Measurements from ENCODE around the gene RAI14.

RAI14 gene

DNA sequence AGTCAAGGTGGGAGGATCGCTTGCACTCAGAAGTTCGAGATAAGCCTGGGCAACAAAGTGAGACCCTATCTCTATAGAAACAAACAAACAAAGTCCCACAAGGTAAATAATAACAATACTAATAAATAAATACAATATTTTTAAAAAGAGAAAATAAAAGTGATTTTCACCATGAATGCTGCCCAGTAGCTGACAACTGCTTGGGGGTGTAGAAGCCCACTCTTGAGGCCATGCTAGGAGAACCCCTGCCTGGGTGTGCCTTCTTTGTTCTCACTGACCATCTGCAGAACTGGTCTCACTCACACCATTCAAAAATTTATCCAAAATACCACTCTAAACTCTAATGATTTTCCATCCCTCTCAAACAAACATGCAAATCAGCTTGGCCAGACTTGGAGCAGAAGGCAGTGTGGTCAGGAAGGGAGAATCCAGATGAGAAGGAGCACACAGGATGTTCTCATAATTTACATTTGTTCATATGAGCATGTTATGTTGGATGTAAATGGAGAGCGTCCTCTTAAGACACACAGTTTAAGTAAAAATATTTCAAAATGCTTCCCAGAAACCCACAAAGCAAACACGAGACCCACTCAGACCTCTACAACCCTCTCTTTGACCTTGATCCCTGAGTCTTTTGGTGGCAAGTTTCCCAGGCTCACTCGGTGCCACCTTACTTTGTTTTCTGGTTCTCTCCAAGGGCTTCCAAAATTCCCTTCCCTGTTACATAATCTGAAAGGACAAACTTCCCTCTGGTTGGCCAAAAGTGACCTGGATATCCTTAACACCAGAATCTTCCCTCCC lies 7.9 kb upstream of the RAI14 start:
- DNase-seq, result no peak

GRCh38 chr5:34648840-34649158 lies 7.3 kb upstream of the RAI14 start:
- DNase-seq, result no peak

DNA sequence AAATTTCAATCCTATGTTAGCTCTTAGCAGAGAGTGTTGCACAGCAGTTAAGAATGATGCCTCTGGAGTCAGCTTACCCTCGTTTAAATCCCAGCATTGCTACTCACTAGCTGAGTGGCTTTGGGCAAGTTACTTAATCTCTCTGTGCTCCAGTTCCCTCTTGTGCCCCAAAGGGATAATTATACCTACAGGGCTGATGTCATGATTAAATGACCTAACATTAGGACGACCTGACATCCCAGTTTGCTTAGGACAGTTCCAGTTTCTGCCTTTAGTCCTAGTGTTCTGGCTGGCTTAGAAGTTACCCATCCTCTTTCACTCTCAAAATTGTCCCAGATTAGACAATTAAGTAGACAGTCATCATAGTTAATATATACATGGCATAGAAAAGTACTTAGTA lies 4.3 kb upstream of the RAI14 start:
- no peak for DNase-seq

- no peak for DNase-seq
Observed at GRCh38 chr5:34652466-34652865, 3.7 kb upstream of the RAI14 start.

- DNase-seq, result no peak
Observed at GRCh38 chr5:34652914-34653313, 3.2 kb upstream of the RAI14 start.

GRCh38 chr5:34653708-34654107 lies 2.4 kb upstream of the RAI14 start:
- DNase-seq, result no peak

- peak; percentile 3 to 9 for DNase-seq
Observed at GRCh38 chr5:34655354-34655991, 655 bp upstream of the RAI14 start.

DNA sequence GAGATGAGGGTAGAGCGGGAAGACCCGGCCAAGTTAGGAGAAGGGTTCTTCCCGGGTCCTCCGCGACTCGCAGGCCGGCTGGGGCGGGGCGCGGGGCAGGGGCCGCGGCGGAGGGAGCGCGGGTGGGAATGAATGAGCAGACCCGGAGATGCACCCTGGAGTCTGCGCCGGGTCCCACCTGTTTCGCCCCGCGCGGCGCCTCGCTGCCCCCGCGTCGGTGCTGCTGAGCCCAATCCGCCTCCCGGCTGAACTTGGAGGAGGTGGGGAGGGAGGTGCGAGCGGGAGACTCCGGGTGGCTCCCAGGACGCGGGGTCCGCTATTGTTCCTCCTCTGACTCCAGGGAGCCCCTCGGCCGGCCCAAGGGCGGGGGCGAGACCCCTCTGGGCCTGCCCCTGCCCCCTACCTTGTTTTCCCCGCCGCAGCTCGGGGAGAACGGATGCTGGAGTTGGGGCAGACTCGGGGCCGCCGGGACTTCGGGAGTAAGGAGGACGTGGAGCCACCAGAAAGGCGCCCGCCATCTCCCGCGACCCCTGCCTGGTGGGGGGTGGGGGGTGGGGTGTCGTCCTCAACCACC lies 659 bp downstream of the RAI14 start:
- no peak for DNase-seq

GRCh38 chr5:34657274-34657921 lies 1.3 kb downstream of the RAI14 start:
- DNase-seq, result no peak

- no peak for DNase-seq
Observed at GRCh38 chr5:34657988-34658387, 1.9 kb downstream of the RAI14 start.

GRCh38 chr5:34659168-34659567 lies 3.0 kb downstream of the RAI14 start:
- no peak for DNase-seq

GRCh38 chr5:34660444-34660843 lies 4.3 kb downstream of the RAI14 start:
- DNase-seq, result no peak

GRCh38 chr5:34663771-34664496 lies 7.8 kb downstream of the RAI14 start:
- DNase-seq, result no peak

DNA sequence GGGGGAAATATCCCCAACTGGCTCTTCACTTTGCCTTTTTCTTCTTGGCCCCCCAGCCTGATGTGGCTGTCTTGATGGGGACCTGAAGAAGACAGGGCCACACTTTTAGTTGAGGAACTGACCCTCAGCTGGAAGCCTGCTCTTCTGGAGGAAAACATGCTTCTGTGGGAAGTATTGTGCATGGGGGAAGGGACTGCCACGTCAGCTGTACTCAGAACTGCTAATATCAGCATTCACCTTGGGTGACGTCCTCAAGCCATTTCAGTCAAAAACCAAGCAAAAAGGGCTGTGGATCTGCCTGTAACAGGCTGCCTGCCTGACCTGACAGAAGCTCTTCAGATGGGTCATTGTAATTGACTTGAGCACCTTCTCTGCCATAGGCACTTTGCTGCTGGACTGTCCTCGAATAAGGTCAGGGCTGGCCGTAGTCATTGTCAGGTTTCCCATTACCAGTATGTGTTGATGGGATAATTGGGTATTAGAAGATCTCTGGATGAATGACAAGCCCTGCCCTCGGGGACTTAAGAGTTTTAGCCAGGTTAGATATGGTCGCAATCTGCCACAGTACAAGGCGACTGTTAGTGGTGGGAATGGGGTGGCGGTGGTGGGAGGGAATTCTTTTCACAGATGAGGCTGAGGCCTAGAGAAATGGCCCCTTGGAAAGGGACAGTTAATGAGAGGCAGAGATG lies 10.4 kb downstream of the RAI14 start:
- no peak for DNase-seq

- DNase-seq, result no peak
Observed at GRCh38 chr5:34667705-34668104, 11.6 kb downstream of the RAI14 start.

DNA sequence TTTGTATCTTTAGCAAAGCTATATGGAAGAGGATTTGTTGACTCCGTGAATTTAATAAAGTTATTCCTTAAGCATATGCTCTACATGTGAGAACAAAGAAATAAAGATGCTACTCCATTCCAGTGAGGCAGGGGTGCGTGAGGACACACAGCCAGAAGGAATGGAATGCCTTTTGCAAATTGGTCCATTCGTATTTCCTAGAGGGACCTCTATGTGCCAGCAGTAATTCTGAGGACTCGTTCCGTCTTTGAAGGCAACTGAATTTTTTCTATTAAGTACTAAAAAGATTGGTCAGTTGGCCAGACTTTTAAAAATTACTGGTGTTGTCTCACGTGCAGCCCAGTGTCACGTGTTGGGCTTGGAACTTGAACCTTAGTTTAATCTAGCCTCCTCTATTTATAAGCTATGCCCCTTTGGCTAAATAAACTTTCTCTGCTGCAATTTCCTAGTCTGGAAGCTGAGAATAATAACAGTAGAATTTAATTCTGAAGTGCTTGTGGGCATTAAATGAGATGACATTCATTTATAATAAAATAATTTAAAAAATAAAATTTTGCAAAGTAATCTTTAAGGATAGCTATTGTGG lies 13.9 kb downstream of the RAI14 start:
- DNase-seq, result no peak

DNA sequence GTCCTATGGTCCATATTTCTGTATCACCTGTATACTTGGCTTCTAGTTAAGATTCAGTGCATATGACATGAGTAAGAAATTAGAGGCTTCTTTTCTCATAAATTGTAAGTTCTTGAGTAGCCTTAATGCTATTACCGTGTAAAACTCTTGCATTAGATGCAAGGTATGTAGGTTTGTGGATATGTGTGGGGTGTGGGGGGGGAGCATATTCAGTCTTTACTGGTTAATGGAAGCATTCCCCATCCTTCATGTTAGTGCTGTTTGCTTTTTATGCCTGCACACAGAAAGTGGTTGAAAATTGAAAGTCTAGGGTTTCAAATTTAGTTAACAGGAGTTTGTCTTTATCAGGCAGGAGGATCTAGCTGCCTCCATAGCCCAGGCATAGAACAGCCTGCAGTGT lies 16.1 kb downstream of the RAI14 start:
- no peak for DNase-seq

DNA sequence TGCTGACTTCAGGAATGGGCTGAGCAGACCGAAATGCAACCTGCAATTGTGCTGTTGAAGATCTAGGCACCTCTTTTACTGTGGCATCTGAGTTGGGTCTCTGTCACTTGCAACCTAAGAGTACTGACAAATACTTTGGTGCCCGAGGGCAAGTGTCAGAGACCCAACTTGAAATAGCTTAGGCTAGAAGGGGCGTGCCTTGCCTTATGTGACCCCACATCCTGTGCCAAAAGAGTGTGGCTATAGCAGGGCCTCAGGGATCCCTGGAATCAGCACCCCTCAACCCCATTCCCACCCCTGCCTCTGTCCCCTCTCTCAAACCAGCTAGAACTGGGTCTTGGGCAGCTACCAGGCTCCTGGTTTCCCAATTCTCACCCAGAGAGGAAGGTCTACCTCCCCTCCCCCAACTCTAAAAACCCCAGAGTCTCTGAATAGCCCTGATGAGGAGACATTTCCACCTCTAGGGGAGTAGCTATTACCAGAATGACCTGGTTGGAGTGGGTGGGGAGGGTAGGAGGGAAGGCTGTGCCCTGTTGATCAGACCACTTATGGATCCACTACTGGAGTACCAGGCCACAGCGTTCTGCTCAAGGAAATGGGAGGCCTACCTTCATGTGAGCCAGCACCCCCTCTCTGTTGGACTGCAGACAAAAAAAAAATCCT lies 17.5 kb downstream of the RAI14 start:
- DNase-seq, result no peak

GRCh38 chr5:34674187-34674586 lies 18.1 kb downstream of the RAI14 start:
- no peak for DNase-seq

- no peak for DNase-seq
Observed at GRCh38 chr5:34675857-34676256, 19.7 kb downstream of the RAI14 start.

DNA sequence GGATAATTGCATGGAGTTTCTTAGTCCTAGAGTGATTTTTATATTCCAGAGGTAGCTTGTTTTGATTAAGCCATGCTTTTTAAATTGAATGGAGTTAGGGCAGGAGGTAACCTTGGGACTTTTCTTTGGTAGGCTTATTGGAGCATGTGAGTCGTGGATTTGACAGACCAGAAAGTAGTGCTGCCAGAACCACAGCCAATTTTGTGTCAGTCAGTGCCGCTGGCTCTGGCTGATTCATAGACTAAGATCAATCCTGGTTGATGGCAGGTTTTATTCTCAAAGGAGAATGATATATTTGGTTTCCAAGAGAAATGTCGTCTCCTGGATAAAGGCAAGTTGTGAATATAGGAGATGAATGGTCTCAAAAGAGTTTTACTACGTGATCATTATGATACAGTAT lies 20.3 kb downstream of the RAI14 start:
- DNase-seq, result no peak

DNA sequence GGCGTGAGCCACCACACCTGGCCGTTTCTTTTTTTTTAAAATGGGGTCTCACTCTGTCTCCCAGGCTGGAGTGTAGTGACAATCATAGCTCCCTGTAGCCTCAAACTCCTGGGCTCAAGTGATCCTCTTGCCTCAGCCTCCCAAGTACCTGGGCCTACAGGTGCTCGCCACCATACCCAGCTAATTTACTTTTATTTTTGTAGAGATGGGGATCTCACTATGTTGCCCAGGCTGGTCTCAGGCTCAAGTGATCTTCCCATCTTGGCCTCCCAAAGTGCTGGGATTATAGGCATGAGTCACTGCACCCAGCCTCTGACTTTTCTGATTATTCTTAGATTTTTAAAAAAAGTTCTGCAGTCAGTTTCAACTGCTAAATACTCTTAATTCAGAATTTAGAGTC lies 21.3 kb downstream of the RAI14 start:
- DNase-seq, result no peak

Measured in activated CD4-positive, alpha-beta T cell treated with anti-CD3 and anti-CD28 coated beads for 4 hours (primary cell).